Subcutaneous abdominal adipose tissue (tissue), 5 donors: ENCODE measurements around the gene KCNMA1.

ENCODE experiments used
- H3K27ac ChIP-seq: one replicate; pipeline ENCODE4 v1.7.0; 2013; ENCODE audit warnings: low read depth, mild to moderate bottlenecking, inconsistent platforms, low read length, moderate library complexity
- H3K27me3 ChIP-seq, 5 donors: one replicate each; pipeline ENCODE4 v1.7.0; 2013; ENCODE audit warnings: low read length in 5 of 5, inconsistent platforms in 1 of 5; ENCODE audit not compliant: control insufficient read depth in 5 of 5, insufficient read depth in 4 of 5
- H3K36me3 ChIP-seq, 5 donors: one replicate each; pipeline ENCODE4 v1.7.0; 2013; ENCODE audit warnings: low read length in 5 of 5; ENCODE audit not compliant: control insufficient read depth in 5 of 5, insufficient read depth in 5 of 5
- H3K4me1 ChIP-seq, 5 donors: one replicate each; pipeline ENCODE4 v1.7.0; 2013; ENCODE audit warnings: low read length in 5 of 5, mild to moderate bottlenecking in 3 of 5, moderate library complexity in 1 of 5; ENCODE audit not compliant: control insufficient read depth in 5 of 5, insufficient read depth in 5 of 5
- H3K4me3 ChIP-seq, 5 donors: one replicate each; pipeline ENCODE4 v1.7.0; 2013; ENCODE audit warnings: low read length in 5 of 5, low read depth in 1 of 5
- H3K9ac ChIP-seq, 5 donors: one replicate each; pipeline ENCODE4 v1.7.0; 2013; ENCODE audit warnings: low read length in 5 of 5, mild to moderate bottlenecking in 4 of 5, moderate library complexity in 3 of 5
- H3K9me3 ChIP-seq, 5 donors: one replicate each; pipeline ENCODE4 v1.7.0; 2013; ENCODE audit warnings: low read length in 5 of 5; ENCODE audit not compliant: control insufficient read depth in 5 of 5
- donor health status: healthy.
- donor health status: healthy.
- donor health status: healthy.
- donor health status: healthy.
- donor health status: healthy.

KCNMA1 gene

GRCh38 chr10:77644557-77645243 lies 7.1 kb upstream of the KCNMA1 start:
- Histone ChIP-seq H3K27ac (no peak overlapping the region), H3K9ac (no peak overlapping the region), H3K4me3 (no peak overlapping the region), H3K36me3 (no peaks in the 10 kb centered on the region), H3K4me1 (no peaks in the 10 kb centered on the region), H3K27me3 (peaks cover 4 to 24% (median 7%) of the 10 kb centered on the region in 5 donors), H3K9me3 (peaks cover 0 to 10% (median 5%) of the 10 kb centered on the region in 5 donors)

- no peaks in the 10 kb centered on the region for H3K36me3 ChIP-seq
Measured at GRCh38 chr10:77643795-77644468, 6.3 kb upstream of the KCNMA1 start.

GRCh38 chr10:77641788-77642397 lies 4.3 kb upstream of the KCNMA1 start:
- Histone ChIP-seq H3K27me3 (peaks cover 15 to 28% (median 23%) of the 10 kb centered on the region in 5 donors), H3K4me3 (no peak overlapping the region), H3K4me1 (peaks cover 0 to 5% (median 2%) of the 10 kb centered on the region in 5 donors), H3K9ac (no peak overlapping the region), H3K27ac (no peak overlapping the region), H3K36me3 (no peaks in the 10 kb centered on the region), H3K9me3 (peaks cover 0 to 10% (median 5%) of the 10 kb centered on the region in 5 donors)

More at GRCh38 chr10:77643795-77644468, 6.3 kb upstream of the KCNMA1 start:
- no peak overlapping the region for H3K27ac ChIP-seq
- H3K27me3 ChIP-seq: peaks cover 4 to 29% (median 15%) of the 10 kb centered on the region in 5 donors
- no peak overlapping the region for H3K4me3 ChIP-seq
- peaks cover 0 to 10% (median 5%) of the 10 kb centered on the region in 5 donors for H3K9me3 ChIP-seq
- no peak overlapping the region for H3K9ac ChIP-seq
- H3K4me1 ChIP-seq: no peaks in the 10 kb centered on the region

GRCh38 chr10:77641344-77641743 lies 3.7 kb upstream of the KCNMA1 start:
- Histone ChIP-seq H3K4me1 (peaks cover 0 to 10% (median 2%) of the 10 kb centered on the region in 5 donors), H3K27ac (no peak overlapping the region), H3K27me3 (peaks cover 20 to 33% (median 27%) of the 10 kb centered on the region in 5 donors), H3K9ac (no peak overlapping the region), H3K9me3 (peaks cover 0 to 10% (median 5%) of the 10 kb centered on the region in 5 donors), H3K4me3 (no peak overlapping the region), H3K36me3 (no peaks in the 10 kb centered on the region)

GRCh38 chr10:77640167-77640566 lies 2.6 kb upstream of the KCNMA1 start:
- no peak overlapping the region for H3K27ac ChIP-seq
- H3K9ac ChIP-seq: no peak overlapping the region
- H3K4me1 ChIP-seq: peaks cover 0 to 16% (median 4%) of the 10 kb centered on the region in 5 donors
- no peak overlapping the region for H3K4me3 ChIP-seq
- peaks cover 28 to 41% (median 31%) of the 10 kb centered on the region in 5 donors for H3K27me3 ChIP-seq
- H3K9me3 ChIP-seq: peaks cover 0 to 10% (median 5%) of the 10 kb centered on the region in 5 donors
- H3K36me3 ChIP-seq: no peaks in the 10 kb centered on the region

GRCh38 chr10:77639756-77640155 lies 2.1 kb upstream of the KCNMA1 start:
- no peak overlapping the region for H3K27ac ChIP-seq
- H3K27me3 ChIP-seq: peaks cover 28 to 41% (median 33%) of the 10 kb centered on the region in 5 donors
- H3K4me1 ChIP-seq: peaks cover 0 to 16% (median 4%) of the 10 kb centered on the region in 5 donors
- no peak overlapping the region for H3K9ac ChIP-seq
- H3K4me3 ChIP-seq: no peak overlapping the region
- no peaks in the 10 kb centered on the region for H3K36me3 ChIP-seq
- peaks cover 0 to 8% (median 5%) of the 10 kb centered on the region in 5 donors for H3K9me3 ChIP-seq

- peaks cover 0 to 16% (median 4%) of the 10 kb centered on the region in 5 donors for H3K4me1 ChIP-seq
- H3K27ac ChIP-seq: no peak overlapping the region
- peak overlapping the region in 3 of 5 donors; percentile 22 to 60 (median 42) for H3K4me3 ChIP-seq
- H3K9me3 ChIP-seq: no peaks in the 10 kb centered on the region
- no peak overlapping the region for H3K9ac ChIP-seq
- no peaks in the 10 kb centered on the region for H3K36me3 ChIP-seq
- H3K27me3 ChIP-seq: peaks cover 31 to 46% (median 35%) of the 10 kb centered on the region in 5 donors
Measured at GRCh38 chr10:77638321-77639101, 903 bp upstream of the KCNMA1 start.

- peak overlapping the region in 4 of 5 donors; percentile 47 to 64 (median 52) for H3K4me3 ChIP-seq
- H3K4me1 ChIP-seq: peaks cover 0 to 16% (median 4%) of the 10 kb centered on the region in 5 donors
Measured at GRCh38 chr10:77636967-77637531, 559 bp downstream of the KCNMA1 start.

GRCh38 chr10:77636282-77636966 lies 1.2 kb downstream of the KCNMA1 start:
- H3K4me1 ChIP-seq: peaks cover 0 to 16% (median 4%) of the 10 kb centered on the region in 5 donors
- H3K27me3 ChIP-seq: peaks cover 31 to 47% (median 35%) of the 10 kb centered on the region in 5 donors
- H3K27ac ChIP-seq: no peak overlapping the region

More at GRCh38 chr10:77636967-77637531, 559 bp downstream of the KCNMA1 start:
- H3K9me3 ChIP-seq: no peaks in the 10 kb centered on the region
- H3K9ac ChIP-seq: no peak overlapping the region
- H3K27ac ChIP-seq: no peak overlapping the region
- H3K27me3 ChIP-seq: peaks cover 31 to 47% (median 35%) of the 10 kb centered on the region in 5 donors
- H3K36me3 ChIP-seq: no peaks in the 10 kb centered on the region

More at GRCh38 chr10:77636282-77636966, 1.2 kb downstream of the KCNMA1 start:
- Histone ChIP-seq H3K36me3 (no peaks in the 10 kb centered on the region), H3K9me3 (no peaks in the 10 kb centered on the region), H3K9ac (no peak overlapping the region), H3K4me3 (peak overlapping the region in 4 of 5 donors; percentile 22 to 64 (median 52))
